ENCODE measurements around the gene QRFP. TPM values are rescaled to one million over a fixed set of nuclear protein-coding genes. Genes with fewer than 3 reads are reported as not detected.

Gene QRFP
- total RNA-seq, 4 donors from 2014 or later: not detected

GRCh38 chr9:130920762-130921299 is 24.2 kb upstream of the QRFP start:
- H3K4me3 ChIP-seq: no peak overlapping the region
- TF ChIP-seq POLR2A (IDR thresholded peaks at IDR 0.05): no peak

GRCh38 chr9:130920233-130920632 is 23.6 kb upstream of the QRFP start:
- peaks cover 83% of the 10 kb centered on the region for H3K27me3 ChIP-seq
- no peak for TF ChIP-seq EP300 (IDR thresholded peaks at IDR 0.05)
- TF ChIP-seq POLR2AphosphoS5 (IDR thresholded peaks at IDR 0.05): no peak
- 88% methylated on average over 7 of the region's 8 CpGs for WGBS
- H3K4me1 ChIP-seq: peaks cover 7% of the 10 kb centered on the region
- no peak overlapping the region for H3K4me3 ChIP-seq
- H3K36me3 ChIP-seq: no peaks in the 10 kb centered on the region
- H3K9me3 ChIP-seq: no peaks in the 10 kb centered on the region
- H3K27ac ChIP-seq: no peak overlapping the region
- DNase-seq (ENCODE audit: low spot score in 2 of 2): no peak

More at GRCh38 chr9:130920762-130921299, 24.2 kb upstream of the QRFP start:
- Histone ChIP-seq H3K36me3 (no peaks in the 10 kb centered on the region), H3K4me1 (peaks cover 7% of the 10 kb centered on the region), H3K27me3 (peaks cover 89% of the 10 kb centered on the region), H3K27ac (no peak overlapping the region), H3K9me3 (no peaks in the 10 kb centered on the region)
- WGBS: 84% methylated on average over 6 of the region's 14 CpGs
- DNase-seq (ENCODE audit: low spot score in 2 of 2): no peak

GRCh38 chr9:130919559-130920145 is 23.0 kb upstream of the QRFP start:
- H3K27ac ChIP-seq: no peak overlapping the region
- WGBS: 80% methylated on average over 1 of the region's 14 CpGs
- peaks cover 7% of the 10 kb centered on the region for H3K4me1 ChIP-seq
- H3K27me3 ChIP-seq: peaks cover 78% of the 10 kb centered on the region
- no peak for TF ChIP-seq POLR2A (IDR thresholded peaks at IDR 0.05)
- TF ChIP-seq CTCF (IDR thresholded peaks at IDR 0.05): no peak
- no peak for TF ChIP-seq POLR2AphosphoS5 (IDR thresholded peaks at IDR 0.05)
- no peak for TF ChIP-seq EP300 (IDR thresholded peaks at IDR 0.05)
- H3K4me3 ChIP-seq: no peak overlapping the region
- no peak for DNase-seq (ENCODE audit: low spot score in 2 of 2)
- no peaks in the 10 kb centered on the region for H3K36me3 ChIP-seq
- no peaks in the 10 kb centered on the region for H3K9me3 ChIP-seq

- TF ChIP-seq POLR2A (IDR thresholded peaks at IDR 0.05) (no peak), EP300 (IDR thresholded peaks at IDR 0.05) (no peak), CTCF (IDR thresholded peaks at IDR 0.05) (no peak), POLR2AphosphoS5 (IDR thresholded peaks at IDR 0.05) (no peak)
- Histone ChIP-seq H3K27me3 (peaks cover 75% of the 10 kb centered on the region), H3K4me3 (no peak overlapping the region), H3K9me3 (no peaks in the 10 kb centered on the region), H3K4me1 (peaks cover 7% of the 10 kb centered on the region), H3K36me3 (no peaks in the 10 kb centered on the region), H3K27ac (no peak overlapping the region)
- DNase-seq (ENCODE audit: low spot score in 2 of 2): no peak
- 47% methylated on average over 25 of the region's 33 CpGs for WGBS
Observed at GRCh38 chr9:130918826-130919558, 22.4 kb upstream of the QRFP start.

- WGBS: 38% methylated on average over 5 of the region's 9 CpGs
- TF ChIP-seq POLR2A (IDR thresholded peaks at IDR 0.05): no peak
- TF ChIP-seq POLR2AphosphoS5 (IDR thresholded peaks at IDR 0.05): no peak
- no peak for TF ChIP-seq CTCF (IDR thresholded peaks at IDR 0.05)
- no peak for TF ChIP-seq EP300 (IDR thresholded peaks at IDR 0.05)
- Histone ChIP-seq H3K4me3 (no peak overlapping the region), H3K27ac (no peak overlapping the region), H3K9me3 (no peaks in the 10 kb centered on the region), H3K36me3 (no peaks in the 10 kb centered on the region), H3K4me1 (peaks cover 7% of the 10 kb centered on the region), H3K27me3 (peaks cover 74% of the 10 kb centered on the region)
- no peak for DNase-seq (ENCODE audit: low spot score in 2 of 2)
Observed at GRCh38 chr9:130918101-130918825, 21.7 kb upstream of the QRFP start.

Data from suprapubic skin (tissue), 4 donors.